GM12875 (cell line): Measurements from ENCODE around the gene UGT3A1.
"Not testable (repeated sequence)": the region's sequence is repeated elsewhere in the genome, so short reads cannot be mapped to it uniquely, and the experiment has no call there.

Source experiments
- H3K4me3 ChIP-seq: one replicate; pipeline ENCODE4 v1.5.1; 2011; ENCODE audit warnings: low read depth, low read length, control low read depth
- CTCF ChIP-seq: IDR thresholded peaks from 2 replicates; pipeline ENCODE4 v1.5.1; 2011; ENCODE audit warnings: low read depth, mild to moderate bottlenecking, control low read depth, inconsistent platforms, low read length, moderate library complexity, borderline replicate concordance; ENCODE audit not compliant: insufficient read depth

Gene UGT3A1, protein sequence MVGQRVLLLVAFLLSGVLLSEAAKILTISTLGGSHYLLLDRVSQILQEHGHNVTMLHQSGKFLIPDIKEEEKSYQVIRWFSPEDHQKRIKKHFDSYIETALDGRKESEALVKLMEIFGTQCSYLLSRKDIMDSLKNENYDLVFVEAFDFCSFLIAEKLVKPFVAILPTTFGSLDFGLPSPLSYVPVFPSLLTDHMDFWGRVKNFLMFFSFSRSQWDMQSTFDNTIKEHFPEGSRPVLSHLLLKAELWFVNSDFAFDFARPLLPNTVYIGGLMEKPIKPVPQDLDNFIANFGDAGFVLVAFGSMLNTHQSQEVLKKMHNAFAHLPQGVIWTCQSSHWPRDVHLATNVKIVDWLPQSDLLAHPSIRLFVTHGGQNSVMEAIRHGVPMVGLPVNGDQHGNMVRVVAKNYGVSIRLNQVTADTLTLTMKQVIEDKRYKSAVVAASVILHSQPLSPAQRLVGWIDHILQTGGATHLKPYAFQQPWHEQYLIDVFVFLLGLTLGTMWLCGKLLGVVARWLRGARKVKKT

DNA sequence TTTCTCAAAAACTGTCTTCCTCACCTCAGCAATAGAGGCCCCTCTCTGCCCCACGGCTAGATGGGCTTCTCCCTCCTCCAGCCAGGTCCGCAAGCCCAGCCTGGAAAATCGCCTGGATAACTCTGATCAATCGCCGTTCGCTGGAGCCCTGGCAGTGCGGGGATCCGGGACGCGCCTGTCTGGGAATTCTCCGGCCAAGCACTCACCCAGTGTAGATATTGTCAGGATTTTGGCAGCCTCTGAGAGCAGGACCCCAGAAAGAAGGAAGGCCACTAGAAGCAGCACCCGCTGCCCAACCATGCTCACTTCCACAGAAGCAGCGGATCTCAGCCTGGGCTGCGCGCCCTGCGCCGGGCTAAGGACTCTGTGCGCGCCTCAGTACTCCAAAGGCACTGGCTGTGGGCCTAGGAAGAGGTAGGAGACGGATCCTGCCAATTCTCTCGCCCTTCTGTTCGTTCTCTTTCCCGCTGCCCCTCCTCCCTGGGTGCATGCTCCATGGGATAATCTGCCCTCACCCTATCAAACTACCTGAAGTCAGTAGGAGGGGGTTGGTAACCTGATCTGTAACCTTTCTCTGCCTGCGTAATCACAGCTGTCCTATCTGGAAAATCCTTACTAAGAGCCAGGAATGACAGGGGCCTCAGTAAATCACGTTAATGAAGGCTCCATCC, at the start of gene UGT3A1:
TSS of gene UGT3A1 (minus strand) at position 450 of the 671 bp plus-strand sequence. CDS start at position 300, 150 bp downstream.
- TF ChIP-seq CTCF, result no peak
- H3K4me3 ChIP-seq, result no peak within 1 kb of the TSS

GRCh38 chr5:36035696-36036095, 44.5 kb upstream of the UGT3A1 start:
- no peak for TF ChIP-seq CTCF
- H3K4me3 ChIP-seq, result no peak overlapping the region

DNA sequence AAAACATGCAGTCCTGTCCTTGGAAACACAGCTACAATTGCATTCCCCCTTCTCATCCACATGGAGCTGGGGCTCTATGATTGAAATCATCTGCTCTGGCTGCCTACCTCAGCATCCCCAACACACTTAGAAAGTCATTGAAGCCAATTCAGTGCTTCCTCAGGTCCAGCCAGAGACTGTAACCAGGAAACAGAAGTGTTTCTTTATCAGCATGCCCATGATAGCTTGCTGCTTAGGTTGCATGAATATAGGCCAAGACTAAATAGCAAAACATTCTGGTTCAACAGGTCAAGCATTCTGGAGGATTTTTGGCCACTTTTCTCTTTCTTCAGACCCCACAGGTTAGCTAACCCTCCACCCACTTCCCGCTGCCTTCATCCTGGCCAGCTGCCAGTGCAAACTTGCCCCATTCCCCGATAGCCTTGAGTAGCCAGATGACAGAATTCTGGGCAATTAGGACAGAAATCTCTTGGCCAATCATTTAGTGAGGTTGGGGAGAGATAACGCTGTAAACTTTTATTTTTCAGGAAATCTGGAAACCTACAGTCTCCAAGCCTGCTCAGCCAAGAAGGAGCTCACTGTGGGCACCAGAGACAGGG, 43.4 kb upstream of the UGT3A1 start:
- not testable (repeated sequence) for H3K4me3 ChIP-seq

DNA sequence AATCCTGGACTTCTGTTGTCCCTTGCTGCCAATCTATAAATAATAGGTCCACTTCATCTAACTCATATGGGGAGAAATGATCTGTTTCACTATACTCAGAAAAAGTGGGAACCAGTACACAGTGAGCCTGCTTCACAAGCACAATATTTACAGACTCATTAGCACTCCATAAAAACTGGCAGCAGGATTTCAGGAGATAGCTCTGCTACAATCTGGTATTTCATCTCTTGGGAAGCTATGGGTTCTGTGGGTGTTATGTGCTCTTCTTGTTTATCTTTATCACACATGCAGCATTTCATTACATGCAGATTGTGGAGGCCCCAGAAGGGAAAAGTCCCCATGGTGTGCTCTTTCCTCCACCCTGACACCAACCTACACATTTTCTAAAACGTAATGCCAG, 42.3 kb upstream of the UGT3A1 start:
- H3K4me3 ChIP-seq, result no peak overlapping the region
- no peak for TF ChIP-seq CTCF

DNA sequence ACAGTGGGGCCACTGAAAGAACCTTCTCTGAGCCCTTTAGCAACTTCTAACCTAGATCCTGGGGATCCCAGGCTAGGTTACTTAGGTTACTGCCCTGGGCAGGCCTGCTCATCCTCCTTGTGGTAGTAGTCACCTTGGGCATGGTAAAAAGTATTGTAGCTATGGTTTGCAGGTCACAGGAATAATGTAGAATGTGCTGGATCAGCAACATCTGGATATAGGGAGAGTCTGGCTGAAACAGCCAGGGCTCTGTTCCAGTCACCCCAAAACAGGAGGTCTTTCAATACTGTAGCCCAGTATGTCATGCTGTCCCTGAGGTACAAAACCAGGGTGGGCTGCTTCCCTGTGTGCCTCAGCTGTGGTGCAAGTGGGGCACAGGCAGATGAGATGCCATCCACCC, 41.9 kb upstream of the UGT3A1 start:
- no peak for TF ChIP-seq CTCF
- no peak overlapping the region for H3K4me3 ChIP-seq

DNA sequence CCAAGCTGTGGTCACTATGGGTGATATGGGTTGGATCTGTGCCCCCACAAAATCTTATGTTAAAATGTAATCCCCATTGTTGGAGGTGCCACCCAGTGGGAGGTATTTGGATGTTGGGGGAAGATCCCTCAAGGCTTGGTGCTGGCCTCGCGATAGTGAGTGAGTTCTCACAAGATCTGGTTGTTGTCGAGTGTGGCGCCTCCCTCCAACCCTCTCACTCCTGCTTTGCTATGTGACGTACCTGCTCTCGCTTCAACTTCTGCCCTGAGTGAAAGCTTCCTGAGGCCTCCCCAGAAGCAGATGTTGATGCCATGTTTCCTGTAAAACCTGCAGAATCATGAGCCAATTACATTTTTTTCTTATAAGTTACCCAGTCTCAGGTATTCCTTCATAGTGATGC, 40.0 kb upstream of the UGT3A1 start:
- no peak for TF ChIP-seq CTCF
- no peak overlapping the region for H3K4me3 ChIP-seq

- H3K4me3 ChIP-seq, result no peak overlapping the region
- TF ChIP-seq CTCF, result no peak
Measured at GRCh38 chr5:36029914-36030313, 38.7 kb upstream of the UGT3A1 start.
